ENCODE data around the gene MVB12B.

The MVB12B gene

GRCh38 chr9:126304207-126304970 lies 22.2 kb upstream of the MVB12B start:
- DNase-seq = no peak

GRCh38 chr9:126304971-126305320 lies 21.7 kb upstream of the MVB12B start:
- DNase-seq = no peak

DNA sequence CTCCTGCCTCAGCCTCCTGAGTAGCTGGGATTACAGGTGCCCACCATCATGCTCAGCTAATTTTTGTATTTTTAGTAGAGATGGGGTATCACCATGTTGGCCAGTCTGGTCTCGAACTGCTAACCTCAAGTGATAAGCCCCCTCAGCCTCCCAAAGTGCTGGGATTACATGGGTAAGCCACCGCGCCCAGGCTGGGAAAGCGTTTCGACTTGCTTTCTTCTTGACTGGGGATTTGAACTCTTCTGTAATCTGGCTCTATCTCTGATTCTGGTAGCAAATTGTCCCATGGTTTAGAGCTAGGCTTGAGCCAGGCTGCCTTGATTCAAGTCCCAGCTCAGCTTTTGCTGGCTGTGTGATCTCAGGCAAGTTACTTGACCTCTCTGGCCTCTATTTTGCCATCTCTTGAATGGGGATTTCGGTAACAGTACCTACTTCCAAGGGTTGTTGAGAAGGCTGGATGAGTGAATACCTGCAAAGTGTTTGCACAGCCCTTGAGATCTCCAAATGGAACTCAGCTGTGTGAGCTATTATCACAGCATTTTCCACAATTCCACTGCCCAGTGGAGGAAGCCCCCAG lies 20.5 kb upstream of the MVB12B start:
- DNase-seq = no peak

GRCh38 chr9:126307322-126308061 lies 19.1 kb upstream of the MVB12B start:
- no peak for DNase-seq

- DNase-seq = no peak
These were observed 17.0 kb upstream of the MVB12B start for GRCh38 chr9:126309427-126310189.

DNA sequence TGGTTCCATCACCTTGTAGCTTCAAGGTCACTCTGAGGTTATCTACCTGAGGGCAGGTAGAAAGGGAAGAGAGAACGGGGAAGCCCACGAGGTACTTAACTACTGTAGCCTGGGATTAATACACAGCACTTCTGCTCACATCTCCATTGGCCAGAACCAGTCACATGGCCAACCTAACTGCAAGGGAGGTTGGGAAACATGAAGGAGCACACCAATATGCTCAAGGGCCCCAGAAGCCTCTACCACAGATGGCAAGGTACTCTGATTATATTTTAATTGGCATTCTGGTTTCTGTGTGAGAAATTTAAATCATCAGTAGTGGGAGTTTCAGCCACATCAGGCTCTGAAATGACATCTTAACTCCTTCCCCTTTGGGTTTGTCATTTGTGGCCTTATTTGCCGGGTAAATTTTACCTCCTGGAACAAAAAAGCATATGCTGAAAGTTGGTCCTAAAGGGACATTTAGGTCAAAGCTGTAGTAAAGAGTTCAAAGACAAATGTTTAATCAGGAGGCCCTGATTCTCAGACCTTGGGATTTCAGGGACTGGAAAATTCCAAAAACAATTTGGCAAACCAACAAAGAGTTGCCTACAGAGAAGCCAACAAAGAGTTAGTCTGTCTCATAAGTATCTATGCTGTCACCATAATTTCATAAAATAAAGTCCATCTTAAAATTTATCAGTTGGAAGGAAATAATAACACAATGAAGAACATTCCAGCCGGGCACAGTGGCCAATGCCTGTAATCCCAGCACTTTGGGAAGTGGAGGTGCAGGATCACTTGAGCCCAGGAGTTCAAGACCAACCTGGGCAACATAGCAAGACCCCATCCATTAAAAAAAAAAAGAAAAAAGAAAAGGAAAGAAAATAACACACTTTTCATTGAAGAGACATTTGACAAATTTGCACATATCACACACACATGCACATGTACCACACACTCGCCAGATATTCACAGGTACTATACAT lies 13.8 kb upstream of the MVB12B start:
- DNase-seq = no peak

GRCh38 chr9:126316085-126316655 lies 10.5 kb upstream of the MVB12B start:
- DNase-seq = no peak

- peak; percentile 29 for DNase-seq
These were observed 9.1 kb upstream of the MVB12B start for GRCh38 chr9:126317513-126317912.

DNA sequence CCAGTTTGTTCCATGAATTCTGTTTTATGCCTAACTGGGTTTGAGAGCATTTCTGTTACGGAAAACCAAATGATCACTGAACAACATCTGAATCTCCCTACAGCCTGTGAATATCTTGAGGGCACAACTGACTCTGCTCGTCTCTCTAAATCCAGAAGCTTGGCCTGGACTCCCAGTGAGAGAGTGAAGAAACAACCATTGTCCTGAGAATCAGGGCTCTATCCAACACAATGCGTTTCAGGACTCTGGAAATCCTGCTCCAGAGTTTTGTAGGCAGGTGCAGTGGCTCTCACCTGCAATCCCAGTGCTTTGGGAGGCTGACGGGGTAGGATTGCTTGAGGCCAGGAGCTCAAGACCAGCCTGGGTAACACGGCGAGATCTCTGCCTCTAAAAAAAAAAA lies 7.8 kb upstream of the MVB12B start:
- no peak for DNase-seq

DNA sequence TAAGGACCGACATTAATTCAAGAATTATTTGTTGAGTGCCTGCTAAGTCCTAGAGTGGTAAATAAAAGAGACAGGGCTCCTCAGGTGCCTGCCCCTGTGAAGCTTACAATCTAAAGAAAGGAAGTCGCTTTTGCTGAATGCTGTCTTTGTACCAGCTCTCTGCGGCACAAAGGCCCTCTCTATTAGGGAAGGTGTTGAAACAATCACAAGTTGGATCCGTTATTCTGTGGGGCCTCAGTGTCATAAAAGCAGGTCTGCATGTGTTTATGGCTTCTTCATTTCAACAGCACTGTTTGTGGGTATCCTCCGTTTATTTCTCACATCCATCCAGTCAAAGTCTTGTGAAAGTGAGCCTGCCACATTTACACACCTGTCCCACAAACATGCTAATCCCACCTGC lies 7.0 kb upstream of the MVB12B start:
- DNase-seq = no peak

DNA sequence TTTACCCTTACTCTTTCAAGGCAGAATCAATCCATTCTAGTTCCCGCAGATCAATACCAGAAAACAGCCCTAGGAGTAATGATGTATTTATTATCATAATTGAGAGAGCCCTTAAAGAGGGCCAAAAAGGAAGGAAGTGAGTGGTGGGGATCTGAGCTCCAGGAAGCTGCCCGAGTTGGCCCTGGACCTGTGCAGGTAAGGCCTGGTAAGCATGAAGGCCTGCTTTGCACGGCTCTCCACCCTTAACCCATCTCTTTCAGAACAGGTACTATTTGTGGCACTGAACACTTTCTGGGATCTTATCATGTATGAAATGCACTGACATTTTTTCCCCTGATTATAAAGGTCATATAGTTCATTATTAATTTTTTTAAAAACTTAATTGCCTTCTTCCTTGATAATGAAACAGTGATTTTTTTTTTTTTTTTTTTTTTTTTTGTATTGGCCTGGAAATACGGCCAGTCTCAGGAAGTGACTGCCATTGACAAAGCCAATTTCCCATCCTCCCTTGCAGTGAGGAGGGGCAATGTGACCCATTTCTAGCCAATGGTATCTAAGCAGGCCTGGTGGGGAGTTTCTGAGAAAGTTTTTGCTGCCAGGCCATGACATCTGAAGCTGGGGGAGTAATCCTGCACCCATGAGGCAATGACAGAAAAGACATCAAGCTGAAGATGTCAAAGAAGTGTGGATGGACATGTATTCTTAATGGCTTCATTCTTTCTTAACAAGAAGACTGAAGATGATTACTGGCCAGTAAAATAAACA lies 6.3 kb upstream of the MVB12B start:
- DNase-seq = no peak

DNA sequence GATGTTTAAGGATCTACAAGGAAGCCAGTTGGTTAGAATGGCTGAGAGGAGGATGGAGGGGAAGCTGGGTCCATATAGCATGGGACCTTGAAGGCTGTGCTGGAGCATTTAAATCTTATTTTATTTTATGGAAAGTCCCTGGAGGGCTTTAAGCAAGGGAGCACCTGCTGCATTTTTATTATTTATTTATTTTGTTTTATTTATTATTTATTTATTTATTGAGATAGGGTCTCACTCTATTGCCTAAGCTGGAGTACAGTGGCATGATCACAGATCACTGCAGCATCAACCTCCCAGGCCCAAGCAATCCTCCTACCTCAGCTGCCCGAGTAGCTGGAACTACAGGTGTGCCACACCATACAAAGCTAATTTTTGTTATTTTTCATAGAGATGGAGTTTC lies 4.9 kb upstream of the MVB12B start:
- DNase-seq = no peak

DNA sequence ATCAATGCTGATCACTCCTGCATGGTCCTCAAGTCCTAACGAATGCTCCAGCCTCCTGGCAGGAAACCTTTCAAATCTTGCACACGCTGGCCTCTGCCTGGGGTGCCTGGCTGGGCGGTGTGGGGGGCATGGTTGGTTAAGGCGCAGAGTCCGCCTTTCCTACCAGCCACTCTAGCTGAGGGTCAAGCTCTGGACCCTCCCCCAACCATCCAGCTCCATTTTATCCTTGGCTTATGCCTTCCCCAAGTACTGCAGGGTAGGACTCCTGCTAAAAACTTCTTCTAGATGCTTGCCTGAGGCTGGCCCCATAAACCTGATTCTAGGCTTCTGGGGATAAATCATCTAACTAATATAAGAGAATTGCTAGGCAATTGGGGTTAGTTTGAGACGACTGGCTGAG lies 808 bp upstream of the MVB12B start:
- no peak for DNase-seq

DNA sequence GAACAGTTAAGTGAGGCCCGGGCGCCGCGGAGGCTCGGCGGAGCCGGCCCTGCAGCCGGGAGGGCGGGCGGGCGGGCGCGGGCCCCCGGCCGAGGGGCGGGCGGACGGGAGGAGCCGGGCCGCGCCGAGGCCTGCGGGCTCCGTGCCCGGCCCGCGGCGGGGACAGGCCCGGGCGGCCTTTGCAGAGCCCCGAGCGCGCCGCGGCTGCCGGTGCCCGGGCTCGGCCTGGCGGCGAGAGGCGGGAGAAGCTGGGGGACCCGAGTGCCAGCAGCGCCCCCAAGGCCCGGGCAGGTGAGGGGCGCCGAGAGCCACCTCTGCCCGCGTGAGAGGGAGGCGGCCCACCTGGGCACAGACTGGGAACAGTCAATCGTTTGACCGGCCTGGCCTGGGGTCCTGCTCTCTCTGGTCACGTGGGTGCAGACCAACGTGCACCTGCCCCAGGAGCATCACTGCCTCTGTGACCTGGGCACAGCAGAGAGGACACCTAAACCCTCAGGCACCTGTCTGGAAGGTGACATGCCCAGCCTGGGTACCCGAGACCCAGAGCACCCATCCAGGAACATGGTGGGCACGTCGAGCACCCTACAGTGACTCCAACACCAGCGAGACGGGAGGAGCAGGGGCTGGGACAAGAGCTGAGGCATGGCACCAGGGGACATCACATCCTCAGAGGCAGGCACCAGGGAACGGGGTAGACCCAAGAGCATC lies 531 bp downstream of the MVB12B start:
- DNase-seq = peak; percentile 28

DNA sequence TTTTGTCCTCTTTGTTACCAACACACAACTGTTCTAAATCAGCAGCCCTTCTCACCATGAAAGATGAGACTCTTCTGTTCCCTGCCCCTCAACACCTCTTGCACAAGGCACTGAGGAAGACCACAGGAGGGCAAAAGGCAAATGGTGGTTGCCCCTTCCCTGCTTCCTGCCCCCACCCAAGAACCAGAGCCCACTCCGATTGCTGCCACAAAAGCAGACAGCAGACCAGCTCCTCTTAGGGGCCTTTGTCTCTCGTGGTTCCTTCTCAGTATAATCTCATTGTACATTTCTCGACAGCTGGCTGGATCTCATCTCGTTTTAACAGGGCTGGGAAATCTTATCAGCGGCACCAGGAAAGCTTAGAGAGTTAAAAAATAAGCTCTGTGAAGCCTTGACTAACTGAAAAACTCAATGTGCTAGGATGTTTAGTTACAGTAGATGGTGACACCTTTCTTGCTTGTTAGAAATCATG lies 1.1 kb downstream of the MVB12B start:
- no peak for DNase-seq

DNA sequence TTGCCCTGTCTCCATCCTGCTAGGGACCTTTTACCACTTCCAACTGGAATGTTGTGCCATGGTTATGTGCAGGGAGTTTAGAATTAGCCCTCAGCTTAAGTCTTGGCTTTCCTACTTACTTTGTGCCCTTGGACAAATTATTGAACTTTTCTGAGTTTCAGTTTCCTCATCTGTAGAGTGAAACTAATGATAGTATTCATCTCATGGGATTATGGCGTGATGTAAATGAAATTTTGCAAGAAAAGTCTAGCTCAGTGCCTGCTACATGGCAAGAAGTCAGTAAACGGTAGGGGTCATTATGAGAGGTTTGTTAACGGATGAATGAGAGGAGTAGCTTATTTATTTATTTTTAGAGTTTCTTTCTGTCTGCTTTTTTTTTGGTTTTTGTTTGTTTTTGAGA lies 1.8 kb downstream of the MVB12B start:
- DNase-seq = no peak

DNA sequence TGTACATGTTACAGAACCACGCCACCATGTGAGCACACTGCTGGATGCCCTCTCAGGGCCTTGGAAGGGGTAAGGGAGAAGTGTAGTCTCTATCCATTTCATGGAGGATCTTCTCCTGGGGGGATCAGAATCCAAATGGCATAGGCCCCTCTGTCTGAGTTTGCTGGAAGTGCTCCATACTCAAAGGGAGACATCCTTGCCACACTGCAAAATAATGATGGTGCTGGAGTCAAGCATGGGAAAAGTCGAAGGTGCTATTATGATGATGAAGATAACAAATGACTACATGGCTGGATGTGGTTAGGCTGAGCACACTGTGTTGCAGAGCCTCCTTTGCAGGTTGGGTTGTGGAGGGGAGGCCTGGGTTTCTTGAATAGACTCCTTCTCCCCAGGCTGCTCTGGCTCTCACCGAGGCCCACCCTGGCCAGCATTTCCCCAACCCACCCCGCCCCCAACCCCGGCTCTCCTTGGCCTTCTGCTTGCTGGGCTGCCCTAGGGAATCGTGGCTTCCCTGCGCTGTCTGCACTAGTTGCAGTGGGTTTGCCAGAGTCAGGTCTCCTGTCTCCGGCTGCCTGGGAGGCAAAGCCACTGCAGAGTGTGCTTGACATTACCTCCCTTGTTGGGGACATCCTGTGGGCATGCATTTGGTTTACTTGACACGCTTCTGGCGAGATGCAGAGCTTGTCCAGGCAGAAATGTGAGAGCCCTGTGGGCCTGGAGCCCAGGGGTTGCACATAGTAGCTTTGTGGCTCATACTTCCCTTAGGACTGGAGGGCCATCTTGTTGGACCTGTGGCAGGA lies 3.0 kb downstream of the MVB12B start:
- no peak for DNase-seq

GRCh38 chr9:126330536-126330935 lies 3.9 kb downstream of the MVB12B start:
- no peak for DNase-seq

GRCh38 chr9:126331964-126332748 lies 5.5 kb downstream of the MVB12B start:
- no peak for DNase-seq
